Activated naive CD4-positive, alpha-beta T cell treated with anti-CD3 and anti-CD28 coated beads, Interleukin-2, amount 50 U/mL, for 24 hours (primary cell): ENCODE measurements around the gene PRXL2B.

Source experiments
- H3K27ac Mint-ChIP-seq: one replicate; pipeline ENCODE4 v1.8.0; 2021; ENCODE audit warnings: mild to moderate bottlenecking, mixed read lengths
- H3K27me3 Mint-ChIP-seq: one replicate; pipeline ENCODE4 v1.8.0; 2021; ENCODE audit warnings: mixed read lengths
- H3K36me3 Mint-ChIP-seq: one replicate; pipeline ENCODE4 v1.8.0; 2021; ENCODE audit warnings: mixed read lengths
- H3K4me1 Mint-ChIP-seq: one replicate; pipeline ENCODE4 v1.8.0; 2021; ENCODE audit warnings: mixed read lengths
- H3K4me3 Mint-ChIP-seq: one replicate; pipeline ENCODE4 v1.8.0; 2021; ENCODE audit warnings: mild to moderate bottlenecking, mixed read lengths
- H3K9me3 Mint-ChIP-seq: one replicate; pipeline ENCODE4 v1.8.0; 2021; ENCODE audit warnings: mixed read lengths

The PRXL2B gene, protein sequence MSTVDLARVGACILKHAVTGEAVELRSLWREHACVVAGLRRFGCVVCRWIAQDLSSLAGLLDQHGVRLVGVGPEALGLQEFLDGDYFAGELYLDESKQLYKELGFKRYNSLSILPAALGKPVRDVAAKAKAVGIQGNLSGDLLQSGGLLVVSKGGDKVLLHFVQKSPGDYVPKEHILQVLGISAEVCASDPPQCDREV

DNA sequence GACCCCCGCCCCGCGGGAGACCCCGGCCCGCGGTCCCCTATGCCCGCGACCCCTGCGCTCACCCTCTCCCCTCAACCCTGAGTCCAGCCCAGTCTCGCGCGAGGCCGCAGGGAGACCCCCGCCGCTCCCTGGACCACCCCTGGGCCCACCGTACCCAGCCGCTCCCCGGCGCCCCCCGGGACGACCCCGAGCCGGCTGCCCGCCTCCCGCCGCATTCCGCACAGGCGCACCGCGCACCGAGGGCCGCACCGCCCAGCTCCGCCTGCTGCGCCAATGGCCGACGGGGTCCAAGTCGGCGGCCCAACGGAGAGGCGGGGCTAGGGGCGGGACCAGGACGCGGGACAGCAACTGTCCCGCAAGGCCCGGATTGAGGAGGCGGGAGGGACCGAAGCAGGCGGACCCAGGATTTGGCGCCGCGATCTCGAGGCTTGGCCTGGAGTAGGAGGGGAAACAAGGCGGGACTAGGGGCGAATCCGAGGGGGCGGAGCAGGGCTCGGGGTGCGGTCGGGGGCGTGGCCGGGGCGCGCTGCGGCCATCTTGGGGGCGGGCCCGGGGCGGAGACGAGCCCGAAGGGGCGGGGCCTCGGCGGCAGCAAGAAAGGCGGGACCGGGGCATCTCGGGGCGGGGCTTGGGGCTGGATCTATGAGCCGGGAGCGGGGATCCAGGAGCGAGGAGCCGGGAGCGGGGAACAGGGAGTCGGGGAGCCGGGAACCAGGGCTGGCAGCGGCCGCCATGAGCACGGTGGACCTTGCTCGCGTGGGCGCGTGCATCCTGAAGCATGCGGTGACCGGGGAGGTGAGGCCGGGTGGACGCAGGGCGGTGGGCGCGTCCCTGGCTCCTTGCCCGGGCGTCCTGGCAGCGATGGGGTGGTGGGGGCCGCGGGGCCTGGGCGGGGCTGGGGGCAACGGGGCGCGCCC, at the start of gene PRXL2B:
Gene PRXL2B, plus strand, starts transcription at position 624 of the 917 bp plus-strand sequence. Its CDS starts 109 bp downstream, at position 733.
- H3K4me1 Mint-ChIP-seq = peaks cover 41% of the 10 kb centered on the region
- peak within 1 kb of the TSS; percentile 91 for H3K4me3 Mint-ChIP-seq
- H3K36me3 Mint-ChIP-seq = no peaks in the 10 kb centered on the region
- H3K9me3 Mint-ChIP-seq = no peaks in the 10 kb centered on the region
- peak within 1 kb of the TSS; percentile 95 for H3K27ac Mint-ChIP-seq
- H3K27me3 Mint-ChIP-seq = no peaks in the 10 kb centered on the region

DNA sequence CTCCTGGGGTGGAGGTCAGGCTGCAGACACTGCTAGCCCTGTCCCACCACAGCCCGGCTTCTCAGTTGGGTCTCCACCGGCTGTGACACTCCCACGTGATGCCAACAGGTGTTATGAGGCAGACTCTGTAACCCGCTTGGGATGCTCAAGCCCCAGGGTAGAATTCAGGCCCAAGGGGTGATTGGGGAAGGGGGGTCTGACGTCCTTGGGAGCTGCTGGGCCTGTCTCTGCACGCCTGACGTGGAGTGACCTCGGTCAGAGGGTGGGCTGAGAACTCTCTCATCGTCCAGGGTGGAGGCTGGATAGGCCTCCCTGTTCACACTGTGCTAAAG, 48.8 kb upstream of the PRXL2B start:
- no peak overlapping the region for H3K4me3 Mint-ChIP-seq

DNA sequence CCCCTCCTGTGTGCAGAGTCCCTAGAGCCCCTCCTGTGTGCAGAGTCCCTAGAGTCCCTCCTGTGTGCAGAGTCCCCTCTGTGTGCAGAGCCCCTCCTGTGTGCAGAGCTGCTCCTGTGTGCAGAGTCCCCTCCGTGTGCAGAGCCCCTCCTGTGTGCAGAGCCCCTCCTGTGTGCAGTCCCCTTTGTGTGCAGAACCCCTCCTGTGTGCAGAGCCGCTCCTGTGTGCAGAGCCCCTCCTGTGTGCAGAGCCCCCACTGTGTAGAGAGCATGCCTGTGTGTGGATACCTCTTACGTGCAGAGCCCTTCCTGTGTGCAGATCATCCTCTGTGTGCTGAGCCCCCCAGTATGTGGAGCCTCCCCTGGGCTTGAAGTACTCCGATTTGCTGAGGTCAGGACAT, 48.2 kb upstream of the PRXL2B start:
- peaks cover 13% of the 10 kb centered on the region for H3K4me1 Mint-ChIP-seq
- H3K4me3 Mint-ChIP-seq = no peak overlapping the region
- H3K27me3 Mint-ChIP-seq = no peaks in the 10 kb centered on the region
- H3K9me3 Mint-ChIP-seq = no peaks in the 10 kb centered on the region
- H3K27ac Mint-ChIP-seq = peak overlapping the region; percentile 55
- no peaks in the 10 kb centered on the region for H3K36me3 Mint-ChIP-seq

More for the DNA sequence above, 48.8 kb upstream of the PRXL2B start:
- H3K4me1 Mint-ChIP-seq = peaks cover 13% of the 10 kb centered on the region
- no peaks in the 10 kb centered on the region for H3K27me3 Mint-ChIP-seq
- no peak overlapping the region for H3K27ac Mint-ChIP-seq
- no peaks in the 10 kb centered on the region for H3K36me3 Mint-ChIP-seq
- H3K9me3 Mint-ChIP-seq = no peaks in the 10 kb centered on the region

DNA sequence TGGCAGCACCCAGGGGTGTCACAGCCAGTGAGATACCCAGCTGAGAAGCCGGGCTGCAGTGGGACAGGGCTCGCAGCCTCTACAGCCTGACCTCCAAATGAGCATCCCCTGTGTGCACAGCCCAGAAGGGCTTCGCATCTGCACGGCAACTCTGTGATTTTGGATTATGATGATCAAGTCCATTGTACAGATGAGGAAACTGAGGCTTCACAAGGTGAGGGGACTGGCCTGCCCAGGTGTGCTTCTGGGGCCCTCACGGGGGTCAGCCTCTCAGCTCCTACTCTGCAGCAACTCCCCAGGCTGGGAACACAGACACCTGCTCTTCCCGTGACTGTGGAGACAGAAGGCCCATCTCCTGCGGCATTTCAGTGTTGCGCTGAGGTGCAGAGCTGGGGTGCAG, 47.7 kb upstream of the PRXL2B start:
- H3K36me3 Mint-ChIP-seq = no peaks in the 10 kb centered on the region
- H3K4me3 Mint-ChIP-seq = no peak overlapping the region
- peaks cover 13% of the 10 kb centered on the region for H3K4me1 Mint-ChIP-seq
- no peaks in the 10 kb centered on the region for H3K27me3 Mint-ChIP-seq
- peak overlapping the region; percentile 12 for H3K27ac Mint-ChIP-seq
- no peaks in the 10 kb centered on the region for H3K9me3 Mint-ChIP-seq

DNA sequence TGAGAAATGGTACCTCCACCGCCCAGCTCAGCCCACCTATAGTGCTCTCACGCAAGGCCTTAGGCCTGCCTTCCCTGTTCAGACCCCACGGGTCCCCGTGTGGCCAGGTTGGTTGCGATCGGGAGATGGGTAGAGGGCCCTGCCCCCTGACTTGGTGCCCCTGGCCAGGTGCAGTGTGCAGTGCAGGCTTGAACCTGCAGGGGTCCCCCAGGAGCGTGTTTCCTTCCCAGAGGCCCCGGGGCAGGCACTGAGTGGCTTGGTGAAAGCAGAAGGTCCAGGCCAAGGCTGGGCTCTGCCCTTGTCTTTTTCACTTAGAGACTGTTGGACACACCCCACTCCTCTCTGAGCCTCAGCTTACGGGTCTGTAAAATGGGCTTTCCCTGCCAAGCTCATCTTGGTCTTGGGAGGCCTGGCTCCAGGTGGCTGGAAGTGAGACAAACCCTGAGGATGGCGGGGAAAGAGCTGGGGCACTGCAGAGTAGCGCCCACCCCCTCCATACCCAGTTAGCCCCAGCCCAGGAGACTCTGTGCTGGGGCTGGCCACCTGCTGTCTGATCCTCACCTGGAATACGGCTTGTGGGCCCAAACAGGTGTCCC, 47.2 kb upstream of the PRXL2B start:
- H3K4me1 Mint-ChIP-seq = peaks cover 16% of the 10 kb centered on the region
- H3K27me3 Mint-ChIP-seq = no peaks in the 10 kb centered on the region
- no peaks in the 10 kb centered on the region for H3K36me3 Mint-ChIP-seq
- H3K4me3 Mint-ChIP-seq = no peak overlapping the region
- H3K9me3 Mint-ChIP-seq = no peaks in the 10 kb centered on the region
- H3K27ac Mint-ChIP-seq = peak overlapping the region; percentile 12

DNA sequence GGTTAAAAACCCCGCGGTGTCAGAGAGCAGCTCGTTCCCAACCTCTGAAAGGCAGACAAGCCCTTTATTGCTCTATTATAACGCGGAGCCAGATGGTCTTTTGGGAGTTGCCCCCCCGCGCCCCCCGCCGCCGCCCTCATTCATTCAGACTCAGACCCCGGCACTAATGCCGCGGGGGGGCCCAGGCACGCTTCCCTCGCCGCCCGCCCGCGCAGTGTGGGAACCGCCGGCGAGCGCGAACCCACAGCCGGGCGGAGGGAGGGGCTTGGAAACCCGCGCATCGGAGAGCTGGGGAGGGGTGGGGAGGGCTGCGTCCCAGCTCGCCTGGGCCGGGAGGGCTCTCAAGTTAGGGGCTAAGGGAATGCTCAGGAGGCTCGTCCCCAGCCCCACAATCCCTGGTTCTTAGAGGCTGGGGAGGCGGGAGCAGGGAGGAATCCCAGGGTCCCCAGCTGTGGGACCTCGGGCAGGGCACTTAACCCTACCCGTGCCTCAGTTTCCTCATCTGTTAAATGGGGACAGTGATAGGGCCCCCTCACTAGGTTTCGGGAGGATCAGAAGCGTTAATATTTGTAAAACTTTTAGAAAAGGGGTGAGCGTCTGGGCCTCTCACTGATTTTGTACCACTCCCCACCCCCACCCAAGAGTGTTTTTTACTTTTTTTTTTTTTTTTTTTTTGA, 45.6 kb upstream of the PRXL2B start:
- H3K9me3 Mint-ChIP-seq = no peaks in the 10 kb centered on the region
- no peak overlapping the region for H3K4me3 Mint-ChIP-seq
- H3K4me1 Mint-ChIP-seq = peaks cover 19% of the 10 kb centered on the region
- H3K36me3 Mint-ChIP-seq = no peaks in the 10 kb centered on the region
- H3K27ac Mint-ChIP-seq = no peak overlapping the region
- no peaks in the 10 kb centered on the region for H3K27me3 Mint-ChIP-seq

DNA sequence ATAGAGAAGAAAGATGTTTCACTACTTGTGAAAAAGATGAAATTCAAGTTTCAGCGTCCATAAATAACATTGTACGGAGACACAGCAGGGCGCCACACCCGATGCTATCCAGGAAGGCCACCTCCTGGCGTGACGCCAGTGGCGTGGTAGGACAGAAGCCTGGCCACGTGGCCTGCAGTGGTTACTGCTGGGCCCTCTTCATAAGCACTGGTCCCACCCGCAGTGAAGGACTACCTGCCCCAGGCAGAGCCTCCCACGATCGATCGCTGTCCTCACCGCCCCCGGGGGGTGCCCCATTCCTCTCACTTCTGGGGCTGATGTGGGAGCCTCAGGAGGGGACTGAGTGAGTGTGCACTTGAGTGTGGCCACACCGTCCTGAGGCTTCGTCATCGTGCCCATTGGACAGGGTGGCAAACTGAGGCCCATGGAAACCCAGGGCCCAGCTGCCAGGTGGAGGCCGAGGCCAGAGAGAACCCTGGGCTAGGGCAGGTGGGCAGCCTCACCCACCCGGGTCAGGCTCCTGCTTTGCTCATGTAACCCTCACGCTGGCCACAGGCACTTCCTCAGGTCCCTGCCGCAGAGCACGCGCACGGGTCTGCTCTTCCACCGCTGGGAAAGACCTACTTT, 44.8 kb upstream of the PRXL2B start:
- Mint-ChIP-seq H3K27me3 (no peaks in the 10 kb centered on the region), H3K36me3 (no peaks in the 10 kb centered on the region), H3K27ac (no peak overlapping the region), H3K4me1 (peaks cover 19% of the 10 kb centered on the region), H3K9me3 (no peaks in the 10 kb centered on the region), H3K4me3 (no peak overlapping the region)

DNA sequence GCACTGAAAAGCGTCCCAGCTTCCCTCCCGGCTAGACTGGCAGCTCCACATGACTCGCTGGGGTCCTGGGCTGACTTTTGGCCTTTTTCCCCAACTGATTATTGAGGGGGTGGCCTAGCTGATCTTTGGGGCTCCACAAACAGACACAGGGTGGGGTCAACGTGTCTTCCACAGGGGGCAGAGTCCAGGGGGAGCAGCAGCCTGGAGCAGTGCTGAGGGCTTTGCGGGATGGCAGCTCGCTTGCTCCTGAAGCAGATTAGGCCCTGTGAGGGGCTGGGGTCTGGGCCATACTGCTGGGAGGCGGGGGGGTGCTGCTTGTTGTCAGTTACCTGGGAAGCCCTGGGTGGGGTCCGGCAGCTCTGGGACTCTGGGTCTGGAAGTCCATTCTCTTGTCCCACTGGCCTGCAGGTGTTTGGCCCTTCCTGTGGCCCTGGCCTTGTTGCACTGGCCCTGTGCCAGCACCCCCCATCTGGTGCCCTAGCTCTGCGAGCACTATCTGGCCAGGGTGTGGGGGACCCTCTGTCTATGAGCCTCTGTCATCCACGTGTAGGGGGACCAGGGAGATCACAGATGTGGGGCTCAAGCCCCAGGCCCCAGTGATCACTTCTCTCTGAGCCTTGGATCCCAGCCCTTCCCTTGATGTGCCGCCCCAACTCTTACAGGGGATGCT, 44.2 kb upstream of the PRXL2B start:
- Mint-ChIP-seq H3K27ac (no peak overlapping the region), H3K27me3 (no peaks in the 10 kb centered on the region), H3K9me3 (no peaks in the 10 kb centered on the region), H3K4me1 (peaks cover 19% of the 10 kb centered on the region), H3K36me3 (no peaks in the 10 kb centered on the region), H3K4me3 (no peak overlapping the region)

DNA sequence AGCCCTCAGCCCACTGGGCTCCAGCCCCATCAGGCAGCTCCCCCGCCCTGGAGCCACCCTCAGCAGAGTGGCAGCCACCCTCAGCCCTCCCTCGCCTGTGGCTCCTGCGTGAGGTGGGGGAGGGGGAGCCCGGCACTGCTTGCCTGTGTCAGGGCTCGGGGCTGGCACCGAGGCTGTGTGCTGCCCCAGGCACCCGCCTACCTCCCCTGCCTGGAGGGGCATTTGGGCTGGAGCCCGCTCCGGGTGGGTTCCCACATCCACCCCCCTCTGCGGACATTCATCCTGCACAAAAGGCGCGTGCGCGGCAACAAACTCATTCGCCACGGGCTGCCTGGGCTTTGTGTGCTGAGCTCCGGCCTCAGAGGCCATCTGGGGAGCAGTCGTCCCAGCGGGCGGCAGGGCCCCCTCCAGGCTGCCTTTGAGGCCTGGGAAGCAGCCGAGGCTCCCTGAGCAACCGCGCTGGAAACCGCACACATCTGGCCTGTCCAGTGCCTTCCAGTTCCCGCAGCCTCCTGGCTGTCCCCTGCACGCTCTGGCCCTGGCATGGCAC, 43.0 kb upstream of the PRXL2B start:
- no peaks in the 10 kb centered on the region for H3K36me3 Mint-ChIP-seq
- H3K27me3 Mint-ChIP-seq = no peaks in the 10 kb centered on the region
- no peak overlapping the region for H3K27ac Mint-ChIP-seq
- no peaks in the 10 kb centered on the region for H3K9me3 Mint-ChIP-seq
- no peak overlapping the region for H3K4me3 Mint-ChIP-seq
- H3K4me1 Mint-ChIP-seq = peaks cover 21% of the 10 kb centered on the region

DNA sequence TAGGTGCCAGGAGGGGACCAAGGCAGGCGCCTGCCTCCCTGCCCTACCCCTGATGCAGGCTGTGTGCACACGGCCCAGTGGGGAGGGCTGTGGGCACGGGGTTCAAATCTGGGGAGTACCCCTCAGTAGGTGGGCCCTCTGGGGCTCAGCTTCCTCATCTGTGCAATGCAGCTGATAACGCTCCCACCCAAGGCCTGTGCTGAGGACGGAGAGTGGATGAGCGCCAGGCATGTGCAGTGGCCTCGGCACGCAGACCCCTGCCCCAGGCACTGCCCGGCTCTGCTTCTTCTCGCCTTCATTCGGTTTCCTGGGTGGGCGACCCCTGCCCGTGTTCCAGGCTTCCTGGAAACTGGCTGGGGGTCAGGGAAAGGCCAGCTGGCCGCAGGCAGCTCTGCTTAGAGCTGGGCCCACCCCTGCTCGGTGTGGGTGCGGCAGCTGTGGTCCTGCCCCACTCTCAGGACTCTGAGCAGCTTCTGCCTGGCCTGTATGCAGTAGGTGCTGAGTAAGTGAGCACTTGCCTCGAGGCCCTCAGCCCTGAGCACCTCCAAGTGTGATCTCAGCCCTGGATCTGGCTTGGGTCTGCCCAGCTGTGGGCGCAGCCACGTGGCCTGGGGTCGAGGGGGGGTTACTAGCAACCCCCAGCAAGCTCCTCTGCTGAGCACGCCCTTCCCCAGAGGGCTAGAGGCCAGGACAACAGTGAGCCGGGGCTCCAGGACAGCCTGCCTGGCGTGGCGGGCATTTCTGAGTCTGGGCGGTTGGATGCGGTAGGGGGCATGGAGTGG, 42.3 kb upstream of the PRXL2B start:
- no peak overlapping the region for H3K27ac Mint-ChIP-seq
- H3K27me3 Mint-ChIP-seq = no peaks in the 10 kb centered on the region
- no peaks in the 10 kb centered on the region for H3K36me3 Mint-ChIP-seq
- no peaks in the 10 kb centered on the region for H3K9me3 Mint-ChIP-seq
- peaks cover 26% of the 10 kb centered on the region for H3K4me1 Mint-ChIP-seq
- H3K4me3 Mint-ChIP-seq = no peak overlapping the region

DNA sequence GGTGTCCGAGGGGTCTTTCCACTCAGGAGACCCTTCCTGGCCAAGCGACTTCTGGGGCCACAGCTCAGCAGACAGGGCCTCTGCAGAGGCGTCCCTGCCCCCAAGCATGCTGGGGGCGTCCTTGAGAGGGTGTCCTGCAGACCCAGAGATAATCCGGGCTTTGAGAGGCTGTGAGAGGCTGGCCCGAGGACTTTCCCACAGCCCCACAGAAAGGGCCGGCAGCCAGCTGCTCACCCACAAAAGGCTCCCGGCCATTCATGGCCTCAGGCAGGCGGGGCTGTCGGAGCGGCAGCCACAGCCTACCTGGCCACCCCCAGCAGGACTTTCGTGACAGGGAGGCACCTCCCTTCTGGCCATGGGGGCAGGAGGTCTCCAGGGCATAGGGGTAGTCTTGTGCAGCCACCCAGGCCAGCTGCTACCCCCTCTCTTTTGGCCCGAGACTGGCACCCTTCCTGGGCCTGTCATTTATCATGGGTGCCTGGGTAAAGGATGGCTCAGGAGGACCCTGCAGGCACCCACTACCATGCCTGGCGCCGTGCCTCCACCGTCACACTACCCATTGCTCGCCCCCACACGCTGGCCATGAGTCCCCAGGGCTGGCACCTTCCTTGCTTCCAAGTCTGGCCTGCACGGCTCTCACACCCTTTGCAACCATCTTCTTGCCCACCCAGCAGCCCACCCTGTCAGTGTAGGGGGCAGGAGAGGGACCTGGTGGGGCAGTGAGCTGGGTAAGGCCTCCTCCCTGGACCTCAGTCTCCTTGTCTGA, 41.5 kb upstream of the PRXL2B start:
- H3K9me3 Mint-ChIP-seq = no peaks in the 10 kb centered on the region
- H3K27me3 Mint-ChIP-seq = no peaks in the 10 kb centered on the region
- no peak overlapping the region for H3K27ac Mint-ChIP-seq
- no peak overlapping the region for H3K4me3 Mint-ChIP-seq
- H3K4me1 Mint-ChIP-seq = peaks cover 26% of the 10 kb centered on the region
- H3K36me3 Mint-ChIP-seq = no peaks in the 10 kb centered on the region

DNA sequence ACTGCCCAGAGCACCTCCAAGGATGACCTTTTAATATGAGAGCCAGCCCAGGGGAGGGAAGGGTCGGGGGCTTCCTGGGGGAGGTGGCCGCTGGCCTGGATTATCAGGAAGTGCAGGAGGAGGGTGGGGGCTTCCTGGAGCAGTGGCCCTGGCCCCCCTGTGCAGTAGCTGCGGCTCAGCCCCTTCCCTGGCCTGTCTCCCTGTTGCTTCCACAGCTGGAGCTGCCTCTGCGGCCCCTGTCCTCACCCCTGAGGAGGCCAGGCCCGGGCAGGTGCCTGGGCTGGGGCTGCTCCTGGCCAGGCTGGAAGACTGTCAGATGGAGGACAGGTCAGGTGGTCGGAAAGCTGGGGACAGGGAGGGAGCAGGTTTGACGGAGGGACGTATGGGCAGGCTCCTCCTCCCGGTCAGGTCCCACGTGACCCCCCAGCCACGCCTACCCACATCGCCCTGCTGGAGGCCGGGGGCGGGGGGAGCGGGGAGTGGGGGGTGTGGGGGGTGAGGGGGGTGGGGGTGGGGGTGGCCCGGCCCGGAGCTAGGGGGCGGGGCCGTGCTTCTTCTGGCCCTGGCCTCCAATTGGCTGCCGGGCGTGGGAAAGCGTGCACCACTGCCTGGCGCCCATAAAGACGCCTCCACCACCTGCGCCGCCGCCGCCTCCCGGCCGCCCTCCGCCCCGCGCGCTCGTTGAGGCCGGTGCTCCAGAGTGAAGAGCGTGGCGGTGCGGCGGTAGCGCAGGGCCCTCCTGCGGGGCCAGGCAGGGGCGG, 40.6 kb upstream of the PRXL2B start:
- Mint-ChIP-seq H3K27ac (no peak overlapping the region), H3K4me1 (peaks cover 26% of the 10 kb centered on the region)

More for the DNA sequence above, 40.6 kb upstream of the PRXL2B start:
- no peaks in the 10 kb centered on the region for H3K36me3 Mint-ChIP-seq
- H3K4me3 Mint-ChIP-seq = peak overlapping the region; percentile 84
- no peaks in the 10 kb centered on the region for H3K27me3 Mint-ChIP-seq
- H3K9me3 Mint-ChIP-seq = no peaks in the 10 kb centered on the region
